GM12878 (cell line): Measurements from ENCODE around the gene GNLY.

Experiments used
- NFIC ChIP-seq: IDR thresholded peaks from 2 replicates; pipeline ENCODE4 v1.6.1; 2012; ENCODE audit warnings: low read depth, mild to moderate bottlenecking, inconsistent platforms, low read length, moderate library complexity
- NR2C2 ChIP-seq: IDR thresholded peaks from 2 replicates; pipeline ENCODE4 v1.6.1; 2011; ENCODE audit warnings: borderline replicate concordance, low read depth; ENCODE audit not compliant: control insufficient read depth, insufficient read length
- POLR2A ChIP-seq: IDR thresholded peaks from 2 replicates; pipeline ENCODE4 v1.6.1; 2011; ENCODE audit warnings: low read depth, mild to moderate bottlenecking, low read length
- REST ChIP-seq: IDR thresholded peaks from 2 replicates; pipeline ENCODE4 v1.6.1; 2012; ENCODE audit warnings: mild to moderate bottlenecking, low read depth, low read length

- no peak for TF ChIP-seq NFIC
- no peak for TF ChIP-seq NR2C2
- no peak for TF ChIP-seq REST
- TF ChIP-seq POLR2A = no peak
Observed at GRCh38 chr2:85690932-85691331, 3.2 kb upstream of the GNLY start.
